LHCN-M2 (cell line): Measurements from ENCODE around the gene FRMD3. TPM values are rescaled to one million over a fixed set of nuclear protein-coding genes. Genes with fewer than 3 reads are reported as not detected.
A peak's percentile ranks its signal among the peaks of the same experiment; 100 is the strongest.
"Not testable (repeated sequence)": the region's sequence is repeated elsewhere in the genome, so short reads cannot be mapped to it uniquely, and the experiment has no call there.

ENCODE experiments used
- DNase-seq: peaks from one replicate; pipeline ENCODE4 v3.0.0-alpha.2; 2012; ENCODE audit warnings: low read depth
- total RNA-seq: library from RNA; depleted of rRNA; stranded (reverse); fragments of >200 nt; gene quantifications from 2 replicates; pipeline ENCODE4 v1.2.3, GENCODE V29; 2014

Gene FRMD3
- total RNA-seq, 1 experiment from 2014 or later, result 10.3 TPM

- no peak for DNase-seq
Observed at GRCh38 chr9:83523684-83524083, 14.5 kb downstream of the FRMD3 start.

GRCh38 chr9:83521411-83521810 lies 16.8 kb downstream of the FRMD3 start:
- no peak for DNase-seq

GRCh38 chr9:83521011-83521410 lies 17.2 kb downstream of the FRMD3 start:
- DNase-seq, result no peak

GRCh38 chr9:83520292-83520691 lies 17.9 kb downstream of the FRMD3 start:
- no peak for DNase-seq

- not testable (repeated sequence) for DNase-seq
Observed at GRCh38 chr9:83517980-83518379, 20.2 kb downstream of the FRMD3 start.

- no peak for DNase-seq
Observed at GRCh38 chr9:83514767-83515166, 23.4 kb downstream of the FRMD3 start.

GRCh38 chr9:83512621-83513020 lies 25.6 kb downstream of the FRMD3 start:
- no peak for DNase-seq

- peak; percentile 78 for DNase-seq
Observed at GRCh38 chr9:83511051-83511450, 27.1 kb downstream of the FRMD3 start.

- peak; percentile 53 for DNase-seq
Observed at GRCh38 chr9:83509402-83509801, 28.8 kb downstream of the FRMD3 start.

- DNase-seq, result no peak
Observed at GRCh38 chr9:83508067-83508466, 30.1 kb downstream of the FRMD3 start.

GRCh38 chr9:83505282-83505681 lies 32.9 kb downstream of the FRMD3 start:
- no peak for DNase-seq

GRCh38 chr9:83503866-83504265 lies 34.3 kb downstream of the FRMD3 start:
- DNase-seq, result no peak

GRCh38 chr9:83501565-83501964 lies 36.6 kb downstream of the FRMD3 start:
- DNase-seq, result no peak

- no peak for DNase-seq
Observed at GRCh38 chr9:83497441-83497840, 40.8 kb downstream of the FRMD3 start.

GRCh38 chr9:83491995-83492394 lies 46.2 kb downstream of the FRMD3 start:
- DNase-seq, result no peak

GRCh38 chr9:83491413-83491812 lies 46.8 kb downstream of the FRMD3 start:
- no peak for DNase-seq

GRCh38 chr9:83489961-83490360 lies 48.2 kb downstream of the FRMD3 start:
- DNase-seq, result no peak

- DNase-seq, result no peak
Observed at GRCh38 chr9:83484990-83485389, 53.2 kb downstream of the FRMD3 start.

- no peak for DNase-seq
Observed at GRCh38 chr9:83483223-83483622, 55.0 kb downstream of the FRMD3 start.

- DNase-seq, result no peak
Observed at GRCh38 chr9:83479765-83480164, 58.4 kb downstream of the FRMD3 start.

- no peak for DNase-seq
Observed at GRCh38 chr9:83477571-83477970, 60.6 kb downstream of the FRMD3 start.

- no peak for DNase-seq
Observed at GRCh38 chr9:83477120-83477519, 61.1 kb downstream of the FRMD3 start.

- no peak for DNase-seq
Observed at GRCh38 chr9:83476513-83476912, 61.7 kb downstream of the FRMD3 start.

- DNase-seq, result no peak
Observed at GRCh38 chr9:83475741-83476140, 62.5 kb downstream of the FRMD3 start.

- peak; percentile 73 for DNase-seq
Observed at GRCh38 chr9:83474631-83475030, 63.6 kb downstream of the FRMD3 start.
